ENCODE results near the gene ELAVL1.

DNA sequence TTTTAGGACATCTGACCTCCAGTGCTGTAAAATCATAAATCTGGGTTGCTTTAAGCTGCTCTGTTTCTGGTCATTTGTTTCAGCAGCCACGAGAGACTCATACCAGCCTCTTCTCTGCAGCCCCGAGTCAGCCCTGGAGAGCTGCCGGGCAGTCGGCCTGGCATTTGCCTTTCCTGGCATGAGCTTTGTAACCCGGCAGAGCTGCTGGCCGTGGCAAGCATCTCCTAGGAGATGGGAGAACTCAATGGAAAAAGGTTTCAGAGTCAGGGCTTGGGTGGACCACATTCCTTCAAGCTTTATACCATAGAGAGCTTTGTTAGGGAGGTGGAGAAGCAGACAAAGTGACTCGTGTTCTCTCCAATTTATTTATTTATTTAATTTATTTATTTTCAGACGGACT is 25.5 kb upstream of the ELAVL1 start:
- TF ChIP-seq, protein P1, sequence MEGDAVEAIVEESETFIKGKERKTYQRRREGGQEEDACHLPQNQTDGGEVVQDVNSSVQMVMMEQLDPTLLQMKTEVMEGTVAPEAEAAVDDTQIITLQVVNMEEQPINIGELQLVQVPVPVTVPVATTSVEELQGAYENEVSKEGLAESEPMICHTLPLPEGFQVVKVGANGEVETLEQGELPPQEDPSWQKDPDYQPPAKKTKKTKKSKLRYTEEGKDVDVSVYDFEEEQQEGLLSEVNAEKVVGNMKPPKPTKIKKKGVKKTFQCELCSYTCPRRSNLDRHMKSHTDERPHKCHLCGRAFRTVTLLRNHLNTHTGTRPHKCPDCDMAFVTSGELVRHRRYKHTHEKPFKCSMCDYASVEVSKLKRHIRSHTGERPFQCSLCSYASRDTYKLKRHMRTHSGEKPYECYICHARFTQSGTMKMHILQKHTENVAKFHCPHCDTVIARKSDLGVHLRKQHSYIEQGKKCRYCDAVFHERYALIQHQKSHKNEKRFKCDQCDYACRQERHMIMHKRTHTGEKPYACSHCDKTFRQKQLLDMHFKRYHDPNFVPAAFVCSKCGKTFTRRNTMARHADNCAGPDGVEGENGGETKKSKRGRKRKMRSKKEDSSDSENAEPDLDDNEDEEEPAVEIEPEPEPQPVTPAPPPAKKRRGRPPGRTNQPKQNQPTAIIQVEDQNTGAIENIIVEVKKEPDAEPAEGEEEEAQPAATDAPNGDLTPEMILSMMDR (IDR thresholded peaks at IDR 0.05) = no peak
- no peak for TF ChIP-seq EZH2 (IDR thresholded peaks at IDR 0.05)

All from neural progenitor cell (in vitro differentiated cells).